HepG2 (cell line): ENCODE measurements around the gene ETV2. TPM values are rescaled to one million over a fixed set of nuclear protein-coding genes. Genes with fewer than 3 reads are reported as not detected.

Source experiments
- AHDC1 ChIP-seq: sonication (generic); formaldehyde crosslinking; IDR thresholded peaks from 2 replicates; pipeline ENCODE4 v1.5.1; 2020; ENCODE audit warnings: mild to moderate bottlenecking, missing genetic modification reagents, borderline replicate concordance
- ARNT2 ChIP-seq: sonication (generic); formaldehyde crosslinking; IDR thresholded peaks from 2 replicates; pipeline ENCODE4 v1.8.0; 2022; ENCODE audit warnings: mild to moderate bottlenecking, low read depth, missing genetic modification reagents, moderate library complexity
- ATF5 ChIP-seq: sonication (generic); formaldehyde crosslinking; IDR thresholded peaks from 2 replicates; pipeline ENCODE4 v1.4.0; 2020; ENCODE audit warnings: mild to moderate bottlenecking, low read depth, missing genetic modification reagents
- BORCS8-MEF2B ChIP-seq: sonication (generic); formaldehyde crosslinking; IDR thresholded peaks from 2 replicates; pipeline ENCODE4 v1.8.0; 2022; ENCODE audit warnings: mild to moderate bottlenecking, missing genetic modification reagents
- HINFP ChIP-seq: sonication (generic); formaldehyde crosslinking; IDR thresholded peaks from 2 replicates; pipeline ENCODE4 v1.4.0; 2020; ENCODE audit warnings: low read depth, mild to moderate bottlenecking, missing genetic modification reagents
- IRF9 ChIP-seq: sonication (generic); formaldehyde crosslinking; IDR thresholded peaks from 2 replicates; pipeline ENCODE4 v1.8.0; 2022; ENCODE audit warnings: missing genetic modification reagents, mild to moderate bottlenecking, borderline replicate concordance
- MXI1 ChIP-seq: IDR thresholded peaks from 3 replicates; pipeline ENCODE4 v1.6.1; 2012; ENCODE audit warnings: low read depth, low read length, inconsistent platforms, borderline replicate concordance
- PRDM15 ChIP-seq: sonication (generic); formaldehyde crosslinking; IDR thresholded peaks from 2 replicates; pipeline ENCODE4 v1.4.0; 2020; ENCODE audit warnings: missing genetic modification reagents
- ZBTB14 ChIP-seq: sonication (generic); formaldehyde crosslinking; IDR thresholded peaks from 2 replicates; pipeline ENCODE4 v1.4.0; 2020; ENCODE audit warnings: missing genetic modification reagents
- ZBTB38 ChIP-seq: sonication (generic); formaldehyde crosslinking; IDR thresholded peaks from 2 replicates; pipeline ENCODE4 v1.5.1; 2020; ENCODE audit warnings: mild to moderate bottlenecking, missing genetic modification reagents
- ZNF260 ChIP-seq: sonication (generic); formaldehyde crosslinking; IDR thresholded peaks from 2 replicates; pipeline ENCODE4 v1.4.0; 2020; ENCODE audit warnings: missing genetic modification reagents, low read depth, mild to moderate bottlenecking, borderline replicate concordance
- ZNF446 ChIP-seq: sonication (generic); formaldehyde crosslinking; IDR thresholded peaks from 2 replicates; pipeline ENCODE4 v1.5.0; 2020; ENCODE audit warnings: mild to moderate bottlenecking, missing genetic modification reagents
- ZNF547 ChIP-seq: sonication (generic); formaldehyde crosslinking; IDR thresholded peaks from 2 replicates; pipeline ENCODE4 v1.5.1; 2020; ENCODE audit warnings: mild to moderate bottlenecking, missing genetic modification reagents
- polyA plus RNA-seq, 8 experiments: library from polyadenylated mRNA; depleted of rRNA in 3 of 8; stranded (reverse) in 7 of 8; unstranded in 1 of 8; fragments of >200 nt; fragmentation: Illumina TruSeq in 4 of 8; extraction: Trizol in 4 of 8; gene quantifications; 2 replicates each; pipeline versions ENCODE4 v1.2.1 to v1.2.3, GENCODE V29; 2011 to 2016; ENCODE audit warnings: low read depth in 4 of 8, missing spikeins in 1 of 8, mixed read lengths in 1 of 8; ENCODE audit not compliant: insufficient read depth in 1 of 8
- total RNA-seq, 5 experiments: library from RNA; depleted of rRNA; stranded (reverse); fragments of >200 nt; fragmentation: Illumina TruSeq; extraction: Trizol; gene quantifications; 2 replicates each; pipeline ENCODE4 v1.2.3, GENCODE V29; 2016; ENCODE audit warnings: low read depth in 1 of 5

The ETV2 gene
- total and polyA plus RNA-seq, 2 of the 13 experiments (the other 11 are each of a cell fraction or from before 2014, with no cell fraction given) = 0.07 to 0.20 TPM

- TF ChIP-seq AHDC1 (CRISPR knock-in tag) = no peak
- no peak for TF ChIP-seq IRF9 (CRISPR knock-in tag)
- peak; percentile 35; the same call in 1 of the 2 replicates for TF ChIP-seq ZNF547
- TF ChIP-seq MXI1 = peak; percentile 31; the same call in 1 of the 3 replicates
- TF ChIP-seq HINFP = no peak
- no peak for TF ChIP-seq PRDM15 (CRISPR knock-in tag)
- TF ChIP-seq ZBTB38 (CRISPR knock-in tag) = 0 out of 2 replicates have a peak, but pooled peaks have one; percentile 22
- TF ChIP-seq ATF5 (CRISPR knock-in tag) = no peak
- 0 out of 2 replicates have a peak, but pooled peaks have one; percentile 33 for TF ChIP-seq ARNT2 (CRISPR knock-in tag)
- no peak for TF ChIP-seq ZNF260 (CRISPR knock-in tag)
- TF ChIP-seq BORCS8-MEF2B = no peak
- TF ChIP-seq ZBTB14 = no peak
- no peak for TF ChIP-seq ZNF446
Observed at GRCh38 chr19:35693835-35694599, 52.5 kb downstream of the ETV2 start (continued).
